Type B pancreatic cell (in vitro differentiated cells): ENCODE data around the gene DPH5. TPM values are rescaled to one million over a fixed set of nuclear protein-coding genes. Genes with fewer than 3 reads are reported as not detected.

Experiments
- DNase-seq: peaks from one replicate; pipeline ENCODE4 v3.0.0; 2021; ENCODE audit warnings: mixed read lengths; ENCODE audit not compliant: unreplicated experiment; ENCODE audit errors: extremely low spot score
- H3K27ac Mint-ChIP-seq: 2 replicates; pipeline ENCODE4 v1.8.0; 2021; ENCODE audit warnings: mild to moderate bottlenecking, mixed read lengths
- H3K27me3 Mint-ChIP-seq: 2 replicates; pipeline ENCODE4 v1.8.0; 2021; ENCODE audit warnings: mixed read lengths
- H3K36me3 Mint-ChIP-seq: 2 replicates; pipeline ENCODE4 v1.8.0; 2021; ENCODE audit warnings: mixed read lengths
- H3K4me1 Mint-ChIP-seq: one replicate; pipeline ENCODE4 v1.8.0; 2021; ENCODE audit warnings: mixed read lengths; ENCODE audit not compliant: unreplicated experiment
- H3K4me3 Mint-ChIP-seq: 2 replicates; pipeline ENCODE4 v1.8.0; 2021; ENCODE audit warnings: mild to moderate bottlenecking, mixed read lengths
- H3K9me3 Mint-ChIP-seq: 2 replicates; pipeline ENCODE4 v1.8.0; 2021; ENCODE audit warnings: mixed read lengths
- CTCF ChIP-seq: fragments of 200-600 bp; sonication (generic); conservative IDR thresholded peaks from 2 replicates; pipeline ENCODE4 v1.5.0; 2021; ENCODE audit warnings: antibody characterized with exemption, mild to moderate bottlenecking
- total RNA-seq: library from RNA; stranded (reverse); gene quantifications from 2 replicates; pipeline ENCODE4 v1.2.1, GENCODE V29; 2021; ENCODE audit warnings: low replicate concordance

DPH5 gene
- total RNA-seq, 1 donor from 2014 or later = 62.0 TPM

DNA sequence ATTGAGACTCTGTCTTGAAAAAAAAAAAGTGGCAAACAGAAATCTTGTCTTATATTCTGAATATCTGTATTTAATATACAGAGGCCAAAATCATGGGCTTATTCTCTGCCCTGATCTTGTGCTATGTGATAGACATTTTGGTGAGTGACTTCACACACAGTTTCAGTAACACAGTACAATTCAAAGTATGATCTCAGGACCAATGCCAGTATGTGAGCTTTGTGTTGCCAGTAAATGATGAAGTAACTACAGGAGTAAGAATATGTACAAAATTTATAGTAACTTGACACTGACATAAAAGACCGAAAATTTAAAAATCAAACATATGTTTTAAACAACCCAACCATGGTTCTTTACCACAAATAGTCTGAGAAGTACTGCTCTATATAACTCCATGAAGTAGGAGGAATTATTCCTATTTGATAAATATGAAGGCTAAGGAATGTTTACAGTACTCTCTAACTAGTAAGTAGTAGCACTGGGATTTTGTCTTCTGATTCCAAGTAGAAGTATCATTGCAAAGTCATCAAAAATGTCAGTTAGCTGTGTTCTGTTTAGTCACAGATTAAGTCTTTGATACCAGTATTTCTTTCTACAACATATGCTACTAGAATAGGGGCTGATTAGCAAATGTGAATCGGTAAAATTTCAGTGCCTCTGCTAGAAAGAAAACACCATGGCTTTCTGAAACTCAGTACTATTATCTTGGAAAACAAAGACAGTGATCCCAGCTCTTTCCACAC, 25.3 kb downstream of the DPH5 start:
- no peak for DNase-seq
- no peak overlapping the region for H3K4me3 Mint-ChIP-seq
- H3K27me3 Mint-ChIP-seq = no peaks in the 10 kb centered on the region
- no peaks in the 10 kb centered on the region for H3K9me3 Mint-ChIP-seq
- no peak for TF ChIP-seq CTCF
- peaks cover 21% of the 10 kb centered on the region for H3K36me3 Mint-ChIP-seq
- H3K27ac Mint-ChIP-seq = no peak overlapping the region
- H3K4me1 Mint-ChIP-seq = no peaks in the 10 kb centered on the region

DNA sequence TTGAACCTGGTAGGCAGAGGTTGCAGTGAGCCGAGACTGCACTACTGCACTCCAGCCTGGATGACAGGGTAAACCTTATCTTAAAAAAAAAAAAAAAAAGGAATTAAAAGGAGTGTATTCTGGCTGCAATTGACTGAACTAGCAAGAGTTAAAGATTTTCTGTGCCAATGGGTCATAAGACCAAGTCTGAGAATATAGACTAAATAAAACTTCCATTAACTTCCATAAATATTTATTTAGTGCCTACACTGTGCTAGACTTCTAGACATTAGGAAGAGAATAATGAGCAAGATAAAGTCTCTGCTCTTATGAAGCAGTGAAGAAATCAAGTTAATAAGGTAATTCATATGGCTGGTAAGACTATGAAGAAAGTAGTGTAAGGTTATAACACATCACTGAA, 27.2 kb downstream of the DPH5 start:
- H3K4me1 Mint-ChIP-seq = no peaks in the 10 kb centered on the region

DNA sequence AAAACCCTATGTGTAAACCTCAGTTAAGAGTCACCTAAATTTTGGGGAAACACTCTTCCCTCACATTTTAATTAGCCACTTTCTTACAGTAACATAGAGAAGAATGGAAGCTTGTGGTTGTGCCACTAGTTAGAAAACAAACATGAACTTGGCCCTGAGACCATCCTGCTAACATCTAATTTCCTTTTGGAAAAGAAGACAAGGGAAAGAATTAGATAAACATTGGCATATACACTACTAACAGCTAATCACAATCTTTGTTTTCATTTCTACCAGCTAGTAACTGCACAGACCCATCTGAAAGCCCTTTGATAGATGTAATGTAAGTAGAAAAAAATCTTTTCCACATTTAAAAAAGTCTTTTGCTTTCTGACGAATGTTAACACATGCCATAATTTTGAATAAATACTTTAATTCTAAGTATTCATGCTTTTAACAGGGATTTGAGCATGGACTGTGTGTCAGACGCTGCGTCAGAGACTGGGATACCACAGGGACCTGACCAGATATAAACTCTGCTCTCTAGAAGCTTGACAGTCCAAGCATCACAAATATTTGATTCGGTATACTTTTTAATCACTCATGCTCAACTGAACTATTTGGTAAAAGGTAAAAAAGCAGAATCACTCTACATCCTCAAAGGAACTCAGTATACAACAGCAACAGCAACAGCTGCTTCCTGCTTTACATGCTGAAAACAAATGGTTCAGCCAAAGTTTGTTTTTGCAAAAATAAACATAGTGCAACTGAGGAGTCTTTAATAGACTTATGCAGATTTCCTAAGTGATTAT, 30.2 kb downstream of the DPH5 start:
- Mint-ChIP-seq H3K27me3 (no peaks in the 10 kb centered on the region), H3K27ac (no peak overlapping the region), H3K36me3 (peaks cover 29% of the 10 kb centered on the region), H3K4me1 (no peaks in the 10 kb centered on the region), H3K4me3 (no peak overlapping the region), H3K9me3 (no peaks in the 10 kb centered on the region)
- no peak for TF ChIP-seq CTCF
- DNase-seq = no peak

More for the DNA sequence above, 27.2 kb downstream of the DPH5 start:
- H3K27ac Mint-ChIP-seq = no peak overlapping the region
- H3K27me3 Mint-ChIP-seq = no peaks in the 10 kb centered on the region
- peaks cover 20% of the 10 kb centered on the region for H3K36me3 Mint-ChIP-seq
- H3K4me3 Mint-ChIP-seq = no peak overlapping the region
- DNase-seq = no peak
- no peaks in the 10 kb centered on the region for H3K9me3 Mint-ChIP-seq
- no peak for TF ChIP-seq CTCF

DNA sequence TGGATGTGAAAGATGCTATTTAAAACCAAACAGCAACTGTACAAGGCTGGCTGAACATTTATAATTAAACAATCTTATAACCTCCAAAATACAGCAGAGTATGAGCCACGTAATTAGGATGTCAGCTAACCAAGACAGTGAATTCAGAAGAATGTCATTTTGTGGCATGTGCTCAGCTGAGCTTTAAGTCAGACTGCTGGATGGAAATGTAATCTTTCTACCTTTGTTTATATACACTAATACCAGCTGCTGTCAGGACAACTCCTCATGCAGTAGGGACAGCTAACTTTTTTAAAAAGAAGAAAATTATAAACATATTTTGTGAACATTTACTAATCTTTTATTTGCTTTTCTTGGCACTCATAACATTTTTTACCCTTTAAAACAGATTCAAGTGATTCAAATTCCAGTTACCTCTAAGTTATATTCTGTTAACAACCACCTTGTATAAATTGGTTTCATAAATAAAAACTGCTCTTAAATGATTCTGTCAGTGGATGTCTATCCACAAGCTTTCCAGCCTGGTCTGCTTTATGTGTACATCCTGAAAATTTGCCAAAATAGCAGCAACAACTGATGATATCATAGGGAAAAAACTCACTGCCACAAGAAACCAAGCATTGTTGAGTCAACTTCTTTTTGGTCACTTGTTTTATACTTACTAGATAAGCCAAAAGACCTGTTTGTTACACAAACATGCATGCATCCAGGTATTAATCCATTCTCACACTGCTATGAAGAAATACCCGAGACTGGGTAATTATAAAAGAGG, 36.1 kb downstream of the DPH5 start:
- no peak overlapping the region for H3K27ac Mint-ChIP-seq
- no peaks in the 10 kb centered on the region for H3K4me1 Mint-ChIP-seq
- peaks cover 23% of the 10 kb centered on the region for H3K36me3 Mint-ChIP-seq
- no peak overlapping the region for H3K4me3 Mint-ChIP-seq
- no peak for DNase-seq
- H3K27me3 Mint-ChIP-seq = no peaks in the 10 kb centered on the region
- no peaks in the 10 kb centered on the region for H3K9me3 Mint-ChIP-seq
- TF ChIP-seq CTCF = no peak

- H3K36me3 Mint-ChIP-seq = peaks cover 27% of the 10 kb centered on the region
- H3K27ac Mint-ChIP-seq = no peak overlapping the region
- no peaks in the 10 kb centered on the region for H3K9me3 Mint-ChIP-seq
- no peaks in the 10 kb centered on the region for H3K27me3 Mint-ChIP-seq
- H3K4me3 Mint-ChIP-seq = no peak overlapping the region
- DNase-seq = no peak
- TF ChIP-seq CTCF = no peak
- H3K4me1 Mint-ChIP-seq = no peaks in the 10 kb centered on the region
Measured at GRCh38 chr1:100988121-100988520, 37.5 kb downstream of the DPH5 start.
